H1 (cell line): ENCODE measurements around the gene GPATCH2. TPM values are rescaled to one million over a fixed set of nuclear protein-coding genes. Genes with fewer than 3 reads are reported as not detected.

Source experiments
- CHD7 ChIP-seq: fragments of 300-600 bp; sonication (generic); IDR thresholded peaks from 2 replicates; pipeline ENCODE4 v1.7.1; 2012; ENCODE audit warnings: low read length, moderate library complexity, mild to moderate bottlenecking, inconsistent platforms; ENCODE audit not compliant: insufficient replicate concordance
- polyA plus RNA-seq, 7 experiments: library from polyadenylated mRNA; depleted of rRNA in 3 of 7; stranded (reverse) in 5 of 7; unstranded in 2 of 7; fragments of >200 nt in 5 of 7; fragments of 200-250 nt in 2 of 7; gene quantifications; 1 replicate in 5 of 7; 2 replicates in 1 of 7; 4 replicates in 1 of 7; pipeline versions ENCODE4 v1.2.1 to v1.2.3, GENCODE V29; 2011 to 2013; ENCODE audit warnings: missing spikeins in 2 of 7, mixed read lengths in 2 of 7
- total RNA-seq: library from RNA; stranded (reverse); fragmentation: NEBNext Ultra II Directional; extraction: Animal tissue kit (Norgen Biotek cat#: 25700); gene quantifications from 2 replicates; pipeline ENCODE4 v1.2.1, GENCODE V29; 2021

The GPATCH2 gene
- total and polyA plus RNA-seq, 2 of the 8 experiments (the other 6 are each of a cell fraction or from before 2014, with no cell fraction given), result 3.9 to 13.1 TPM

GRCh38 chr1:217674028-217674729 lies 43.3 kb upstream of the GPATCH2 start (continued):
- no peak for TF ChIP-seq CHD7
